Stimulated activated CD8-positive, alpha-beta memory T cell treated with anti-CD3 and anti-CD28 coated beads, Interleukin-7, amount 100 ng/mL, for 24 hours (primary cell): ENCODE data around the gene PPP2R3C.
"Not testable (repeated sequence)": the region's sequence is repeated elsewhere in the genome, so short reads cannot be mapped to it uniquely, and the experiment has no call there.

Experiments
- DNase-seq: peaks from one replicate; pipeline ENCODE4 v3.0.0-alpha.2; 2020; ENCODE audit warnings: low read depth

PPP2R3C gene

GRCh38 chr14:35124127-35124526 is 2.3 kb upstream of the PPP2R3C start:
- no peak for DNase-seq

DNA sequence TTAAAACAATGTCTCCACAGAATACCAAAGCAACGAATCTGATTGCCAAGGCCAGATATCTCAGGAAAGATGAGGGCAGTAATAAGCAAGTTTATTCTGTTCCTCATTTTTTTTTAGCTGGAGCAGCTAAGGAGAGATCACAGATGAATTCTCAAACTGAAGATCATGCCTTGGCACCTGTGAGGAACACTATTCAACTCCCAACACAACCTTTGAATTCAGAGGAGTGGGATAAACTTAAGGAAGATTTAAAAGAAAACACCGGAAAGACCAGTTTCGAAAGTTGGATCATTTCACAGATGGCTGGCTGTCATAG is 1.6 kb upstream of the PPP2R3C start:
- DNase-seq = no peak

DNA sequence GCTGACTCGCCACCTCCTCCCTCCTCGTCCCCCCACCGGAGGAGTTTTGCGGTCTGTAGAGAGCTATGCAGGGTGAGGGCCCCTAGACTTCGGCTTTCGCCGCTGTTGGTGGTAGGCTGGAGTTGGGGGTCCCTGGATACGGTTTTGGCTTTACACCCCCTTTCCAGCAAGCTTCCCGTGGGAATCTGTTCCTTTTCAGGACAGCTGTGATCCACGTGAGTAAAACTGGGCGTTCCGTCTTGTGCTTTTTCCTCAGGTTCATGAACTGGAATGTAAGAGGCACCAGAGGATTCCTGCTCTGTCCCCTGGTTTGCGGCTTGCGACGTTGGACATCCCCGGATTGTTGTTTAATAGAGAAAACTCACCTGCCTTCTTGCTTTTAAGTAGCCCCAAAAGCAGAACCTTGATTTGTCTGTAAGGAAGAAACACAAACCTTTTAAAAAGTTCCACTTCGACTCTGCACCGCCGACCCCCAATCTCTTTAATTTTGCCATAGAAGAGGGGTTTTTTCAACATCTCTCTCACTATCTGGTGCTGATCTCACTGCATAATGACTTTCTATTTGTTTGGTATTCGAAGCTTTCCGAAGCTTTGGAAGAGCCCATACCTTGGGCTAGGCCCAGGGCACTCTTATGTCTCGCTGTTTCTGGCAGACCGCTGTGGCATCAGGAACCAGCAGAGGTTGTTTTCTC is 1.1 kb upstream of the PPP2R3C start:
- DNase-seq = no peak

GRCh38 chr14:35121026-35121886 is 534 bp downstream of the PPP2R3C start:
- no peak for DNase-seq

GRCh38 chr14:35117112-35117511 is 4.7 kb downstream of the PPP2R3C start:
- no peak for DNase-seq

- no peak for DNase-seq
Observed at GRCh38 chr14:35116242-35116641, 5.5 kb downstream of the PPP2R3C start.

- DNase-seq = no peak
Observed at GRCh38 chr14:35114036-35114435, 7.8 kb downstream of the PPP2R3C start.

DNA sequence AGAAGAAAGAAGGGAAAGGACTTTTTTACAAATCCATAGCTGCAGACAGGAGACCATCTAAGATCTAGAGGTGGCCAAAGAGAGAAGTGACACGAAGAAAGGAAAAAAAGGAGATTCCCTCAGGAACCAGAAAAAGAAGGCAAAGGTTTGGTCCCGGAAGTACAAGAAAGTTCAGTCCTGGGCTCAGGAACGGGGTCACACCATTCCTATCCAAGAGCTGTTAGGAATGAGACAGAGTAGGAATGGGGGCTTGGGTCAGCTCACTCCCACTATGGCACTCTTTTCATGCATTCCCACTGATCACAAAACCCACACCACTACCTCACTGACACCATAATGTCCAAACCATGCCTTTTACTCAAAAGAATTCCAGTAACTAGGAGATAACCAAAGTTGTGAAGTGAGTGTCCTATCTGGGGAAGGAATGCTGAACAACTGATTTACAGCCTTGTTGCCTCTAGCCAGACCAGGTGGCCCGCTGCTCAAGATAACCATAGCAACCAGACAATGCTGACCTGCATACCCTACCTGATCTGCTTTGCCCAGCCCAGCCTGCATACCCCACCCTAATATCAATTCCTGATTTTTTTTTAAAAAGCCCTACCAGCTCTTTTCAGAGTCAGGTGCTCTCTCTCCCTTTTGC is 8.4 kb downstream of the PPP2R3C start:
- DNase-seq = no peak

DNA sequence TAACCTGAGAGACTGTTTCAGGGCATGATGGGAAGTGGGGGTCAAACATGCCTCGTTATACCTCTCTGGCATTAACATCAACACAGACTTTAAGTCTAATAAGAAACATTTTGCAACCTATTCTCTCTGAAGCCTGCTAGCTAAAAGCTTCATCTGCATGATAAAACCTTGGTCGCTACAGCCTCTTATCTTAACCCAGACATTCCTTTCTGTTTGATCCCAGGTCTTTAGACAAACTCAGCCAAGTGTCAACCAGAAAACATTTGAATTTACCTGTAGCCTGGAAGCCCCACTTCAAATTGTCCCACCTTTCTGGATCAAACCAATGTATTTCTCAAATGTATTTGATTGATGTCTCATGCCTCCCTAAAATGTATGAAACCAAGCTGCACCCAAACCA is 9.1 kb downstream of the PPP2R3C start:
- DNase-seq = no peak

GRCh38 chr14:35107866-35108265 is 13.9 kb downstream of the PPP2R3C start:
- no peak for DNase-seq

DNA sequence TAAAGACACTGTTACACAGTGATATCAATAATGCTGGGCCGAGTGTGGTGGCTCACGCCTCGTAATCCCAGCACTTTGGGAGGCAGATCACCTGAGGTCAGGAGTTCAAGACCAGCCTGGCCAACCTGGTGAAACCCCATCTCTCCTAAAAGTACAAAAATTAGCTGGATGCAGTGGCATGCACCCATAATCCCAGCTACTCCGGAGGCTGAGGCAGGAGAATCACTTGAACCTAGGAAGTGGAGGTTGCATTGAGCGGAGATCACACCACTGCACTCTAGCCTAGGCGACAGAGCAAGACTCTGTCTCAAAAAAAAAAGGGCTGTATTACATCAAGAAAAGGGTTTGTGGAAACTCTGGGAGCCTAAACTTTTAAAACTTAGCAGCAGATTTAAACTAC is 27.1 kb downstream of the PPP2R3C start:
- DNase-seq = not testable (repeated sequence)

- DNase-seq = no peak
Observed at GRCh38 chr14:35088514-35088913, 33.3 kb downstream of the PPP2R3C start.

- no peak for DNase-seq
Observed at GRCh38 chr14:35085441-35085840, 36.3 kb downstream of the PPP2R3C start.

DNA sequence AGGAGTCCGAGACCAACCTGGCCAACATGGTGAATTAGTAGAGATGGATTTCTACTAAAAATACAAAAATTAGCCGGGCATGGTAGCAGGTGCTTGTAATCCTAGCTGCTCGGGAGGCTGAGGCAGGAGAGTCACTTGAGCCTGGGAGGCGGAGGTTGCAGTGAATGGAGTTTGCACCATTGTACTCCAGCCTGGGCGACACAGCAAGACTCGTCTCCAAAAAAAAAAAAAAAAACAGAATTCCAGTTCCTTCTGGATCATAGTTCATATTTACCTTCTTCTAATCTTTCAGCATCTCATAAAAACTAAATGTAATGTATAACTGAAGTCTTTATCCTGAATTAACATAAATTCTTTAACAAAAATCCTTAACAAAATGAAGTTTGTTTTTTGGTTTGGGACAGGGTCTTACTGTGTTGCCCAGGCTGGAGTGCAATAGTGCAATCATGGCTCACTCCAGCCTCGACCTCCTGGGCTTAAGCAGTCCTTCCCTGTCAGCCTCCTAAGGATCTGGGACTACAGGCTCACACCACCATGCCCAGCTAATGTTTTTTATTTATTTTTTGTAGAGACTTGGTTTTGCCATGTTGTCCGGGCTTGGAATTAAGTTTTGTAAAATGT is 38.1 kb downstream of the PPP2R3C start:
- no peak for DNase-seq

DNA sequence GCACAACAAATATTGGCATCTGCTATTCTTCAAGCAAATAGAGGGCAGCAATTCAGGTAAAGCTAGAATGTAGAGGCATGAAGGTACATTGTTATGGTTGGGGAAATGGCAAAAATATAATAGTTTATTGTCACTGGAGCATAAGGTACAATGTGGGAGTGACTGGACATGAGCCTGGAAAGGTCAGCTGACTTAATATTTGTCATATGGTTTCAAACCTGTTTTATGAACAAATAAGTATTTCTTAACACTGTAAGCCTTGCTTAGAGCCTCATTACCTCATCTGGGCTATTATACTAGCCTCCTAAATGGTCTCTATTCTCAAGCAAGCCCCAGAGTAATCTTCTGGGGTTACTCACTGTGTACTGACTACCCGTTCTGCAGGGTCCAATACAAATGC is 42.0 kb downstream of the PPP2R3C start:
- no peak for DNase-seq

DNA sequence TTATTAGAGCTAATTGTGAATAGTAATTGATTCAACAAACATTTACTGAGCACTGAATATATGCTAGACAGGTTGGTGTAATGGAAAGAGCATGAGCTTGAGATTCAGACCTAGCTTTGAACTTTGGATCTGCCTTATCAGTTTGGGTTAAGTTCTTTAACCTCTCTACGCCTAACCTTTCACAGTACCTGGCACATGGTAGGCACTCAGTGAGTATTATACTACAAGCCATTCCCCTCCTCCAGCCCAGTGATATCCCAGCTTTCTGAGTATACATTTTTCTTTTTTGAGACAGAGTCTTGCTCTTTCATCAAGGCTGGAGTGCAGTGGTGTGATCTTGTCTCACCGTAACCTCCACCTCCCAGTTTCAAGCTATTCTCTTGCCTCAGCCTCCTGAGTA is 43.7 kb downstream of the PPP2R3C start:
- DNase-seq = no peak

DNA sequence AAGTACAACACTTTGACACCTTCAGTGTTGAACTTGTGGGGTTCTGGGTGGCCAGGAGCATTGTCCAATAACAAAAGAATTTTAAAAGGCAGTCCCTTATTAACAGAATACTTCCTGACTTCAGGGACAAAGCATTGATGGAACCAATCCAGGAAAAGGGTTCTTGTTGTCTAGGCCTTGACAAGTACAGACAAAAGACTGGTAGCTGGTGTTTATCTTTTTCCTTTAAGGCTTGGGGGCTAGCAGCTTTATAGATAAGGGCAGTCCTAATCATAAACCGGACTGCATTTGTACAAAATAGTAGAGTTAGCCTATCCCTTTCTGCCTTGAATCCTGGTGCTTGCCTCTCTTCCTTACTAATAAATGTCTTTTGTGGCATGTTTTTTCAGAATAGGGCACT is 48.3 kb downstream of the PPP2R3C start:
- DNase-seq = no peak

- no peak for DNase-seq
Observed at GRCh38 chr14:35072226-35072625, 49.6 kb downstream of the PPP2R3C start.

GRCh38 chr14:35068238-35069012 is 53.4 kb downstream of the PPP2R3C start:
- DNase-seq = no peak

DNA sequence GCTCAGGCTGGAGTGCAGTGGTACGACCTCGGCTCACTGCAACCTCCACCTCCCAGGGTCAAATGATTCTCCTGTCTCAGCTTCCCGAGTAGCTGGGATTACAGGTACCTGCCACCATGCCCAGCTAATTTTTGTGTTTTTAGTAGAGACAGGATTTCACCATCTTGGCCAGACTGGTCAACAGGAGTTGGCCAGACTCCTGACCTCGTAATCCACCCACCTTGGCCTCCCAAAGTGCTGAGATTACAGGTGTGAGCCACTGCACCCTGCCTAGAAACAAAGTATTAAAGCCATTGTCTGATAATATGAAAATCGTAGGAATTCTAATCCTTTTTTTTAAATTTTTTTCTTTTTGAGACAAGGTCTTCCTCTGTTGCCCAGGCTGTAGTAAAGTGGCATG is 56.1 kb downstream of the PPP2R3C start:
- DNase-seq = not testable (repeated sequence)

GRCh38 chr14:35061113-35061791 is 60.5 kb downstream of the PPP2R3C start:
- DNase-seq = not testable (repeated sequence)
